Suprapubic skin (tissue), 4 donors: ENCODE data around the gene RUNX2. TPM values are rescaled to one million over a fixed set of nuclear protein-coding genes. Genes with fewer than 3 reads are reported as not detected.

Source experiments
- DNase-seq, 2 donors: peaks; one replicate each; pipeline ENCODE4 v3.0.0-alpha.2; 2019; ENCODE audit warnings: low spot score in 2 of 2
- H3K27ac ChIP-seq: fragments of 200-600 bp; sonication (generic); one replicate; pipeline ENCODE4 v1.5.1; 2019
- H3K27me3 ChIP-seq: fragments of 200-600 bp; sonication (generic); one replicate; pipeline ENCODE4 v1.5.1; 2019
- H3K36me3 ChIP-seq: fragments of 200-600 bp; sonication (generic); one replicate; pipeline ENCODE4 v1.5.1; 2019
- H3K4me1 ChIP-seq: fragments of 200-600 bp; sonication (generic); one replicate; pipeline ENCODE4 v1.5.1; 2019
- H3K4me3 ChIP-seq: fragments of 200-600 bp; sonication (generic); one replicate; pipeline ENCODE4 v1.5.1; 2019; ENCODE audit warnings: mild to moderate bottlenecking
- H3K9me3 ChIP-seq: fragments of 200-600 bp; sonication (generic); one replicate; pipeline ENCODE4 v1.5.1; 2019
- EP300 ChIP-seq: sonication (generic); formaldehyde crosslinking; IDR thresholded peaks from one replicate; pipeline ENCODE4 v1.6.1; 2017; ENCODE audit warnings: antibody characterized with exemption
- POLR2A ChIP-seq, 2 donors: fragments of 450-650 bp; IDR thresholded peaks; one replicate each; pipeline ENCODE4 v1.6.1; 2017; ENCODE audit warnings: antibody characterized with exemption in 2 of 2, mild to moderate bottlenecking in 2 of 2, moderate library complexity in 2 of 2
- POLR2AphosphoS5 ChIP-seq, 3 donors: sonication (generic); formaldehyde crosslinking; IDR thresholded peaks; one replicate each; pipeline ENCODE4 v1.6.1; 2017; ENCODE audit warnings: antibody characterized with exemption in 3 of 3
- WGBS: methylation state at CpG from one replicate; pipeline ENCODE4 v1.1.5; 2018; 5-methylcytosine and 5-hydroxymethylcytosine counted together
- total RNA-seq, 4 donors: library from RNA; depleted of rRNA; stranded (reverse); fragments of >200 nt; gene quantifications; one replicate each; pipeline ENCODE4 v1.1.0, GENCODE V29; 2016
- TF ChIP-seq, protein P1 (sequence below), 2 donors: fragments of 200-600 bp in 1 of 2; fragments of 450-650 bp in 1 of 2; sonication (generic) in 1 of 2; IDR thresholded peaks; one replicate each; pipeline ENCODE4 v1.5.1; 2016 to 2019; ENCODE audit warnings: antibody characterized with exemption in 2 of 2, mild to moderate bottlenecking in 1 of 2, moderate library complexity in 1 of 2

The RUNX2 gene
- total RNA-seq, 4 donors from 2014 or later: 2.6 to 5.9 (median 3.1) TPM

DNA sequence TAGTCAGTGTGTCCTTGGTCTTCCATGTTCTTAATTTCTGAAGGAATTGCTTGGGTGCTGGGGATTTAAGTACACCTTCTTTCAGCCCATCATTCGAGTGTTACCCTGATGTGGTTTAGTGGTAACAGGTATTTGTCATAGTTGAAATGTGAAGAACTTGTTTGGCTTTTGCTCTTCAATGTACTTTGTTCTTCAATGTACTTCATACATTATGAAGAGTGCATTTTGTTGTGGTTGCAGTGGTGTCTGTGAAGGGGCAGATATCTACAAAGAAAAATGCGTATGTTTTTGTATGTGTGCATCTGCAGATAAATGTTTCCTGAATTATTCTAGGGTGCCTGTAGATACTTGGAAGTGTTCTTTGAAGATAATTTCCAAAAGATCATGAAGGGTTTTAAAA lies 160.8 kb downstream of the RUNX2 start:
- no peaks in the 10 kb centered on the region for H3K9me3 ChIP-seq
- WGBS: 91% methylated on average over 2 of the region's 2 CpGs
- no peaks in the 10 kb centered on the region for H3K27me3 ChIP-seq
- H3K4me1 ChIP-seq: no peaks in the 10 kb centered on the region
- no peak overlapping the region for H3K4me3 ChIP-seq
- H3K27ac ChIP-seq: no peak overlapping the region
- H3K36me3 ChIP-seq: no peaks in the 10 kb centered on the region
- no peak for DNase-seq
- TF ChIP-seq EP300: no peak
- TF ChIP-seq POLR2AphosphoS5 (IDR thresholded peaks at IDR 0.05): no peak
- TF ChIP-seq, protein P1, sequence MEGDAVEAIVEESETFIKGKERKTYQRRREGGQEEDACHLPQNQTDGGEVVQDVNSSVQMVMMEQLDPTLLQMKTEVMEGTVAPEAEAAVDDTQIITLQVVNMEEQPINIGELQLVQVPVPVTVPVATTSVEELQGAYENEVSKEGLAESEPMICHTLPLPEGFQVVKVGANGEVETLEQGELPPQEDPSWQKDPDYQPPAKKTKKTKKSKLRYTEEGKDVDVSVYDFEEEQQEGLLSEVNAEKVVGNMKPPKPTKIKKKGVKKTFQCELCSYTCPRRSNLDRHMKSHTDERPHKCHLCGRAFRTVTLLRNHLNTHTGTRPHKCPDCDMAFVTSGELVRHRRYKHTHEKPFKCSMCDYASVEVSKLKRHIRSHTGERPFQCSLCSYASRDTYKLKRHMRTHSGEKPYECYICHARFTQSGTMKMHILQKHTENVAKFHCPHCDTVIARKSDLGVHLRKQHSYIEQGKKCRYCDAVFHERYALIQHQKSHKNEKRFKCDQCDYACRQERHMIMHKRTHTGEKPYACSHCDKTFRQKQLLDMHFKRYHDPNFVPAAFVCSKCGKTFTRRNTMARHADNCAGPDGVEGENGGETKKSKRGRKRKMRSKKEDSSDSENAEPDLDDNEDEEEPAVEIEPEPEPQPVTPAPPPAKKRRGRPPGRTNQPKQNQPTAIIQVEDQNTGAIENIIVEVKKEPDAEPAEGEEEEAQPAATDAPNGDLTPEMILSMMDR (IDR thresholded peaks at IDR 0.05): no peak
- no peak for TF ChIP-seq POLR2A (IDR thresholded peaks at IDR 0.05)

DNA sequence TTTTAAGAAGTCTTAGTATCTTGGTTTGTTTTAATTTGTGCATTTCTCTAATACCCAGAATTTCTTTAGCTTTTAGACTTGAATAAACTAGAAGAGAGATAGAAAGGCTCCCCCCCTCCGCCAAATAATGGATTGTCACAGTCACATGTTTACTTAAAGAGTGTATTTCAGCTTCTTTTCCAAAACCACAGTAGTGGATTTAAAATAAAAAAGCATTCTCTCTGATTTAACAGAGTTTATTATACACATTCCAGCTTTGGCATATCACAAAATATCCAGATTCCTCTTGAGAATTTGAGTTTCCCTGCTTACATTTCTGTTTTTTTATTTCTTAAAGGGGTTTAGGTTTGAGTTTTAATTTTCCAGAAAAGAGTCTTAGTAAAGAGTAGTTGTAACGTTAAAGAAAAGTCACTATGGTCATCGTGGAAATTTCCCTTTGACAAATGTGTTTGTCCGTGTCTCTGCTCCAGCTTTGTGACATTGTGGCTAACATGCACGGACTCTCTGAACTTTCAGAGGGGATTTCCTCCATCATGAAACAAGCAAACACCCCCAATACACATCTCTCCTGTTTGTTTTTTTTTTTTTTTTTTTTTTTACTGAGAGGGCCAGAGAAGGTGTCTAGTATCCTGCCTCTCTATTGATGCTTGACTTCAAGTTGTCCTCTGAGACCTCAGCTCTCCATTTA lies 163.1 kb downstream of the RUNX2 start:
- 86% methylated on average over 5 of the region's 5 CpGs for WGBS
- Histone ChIP-seq H3K4me1 (no peaks in the 10 kb centered on the region), H3K36me3 (no peaks in the 10 kb centered on the region)

DNA sequence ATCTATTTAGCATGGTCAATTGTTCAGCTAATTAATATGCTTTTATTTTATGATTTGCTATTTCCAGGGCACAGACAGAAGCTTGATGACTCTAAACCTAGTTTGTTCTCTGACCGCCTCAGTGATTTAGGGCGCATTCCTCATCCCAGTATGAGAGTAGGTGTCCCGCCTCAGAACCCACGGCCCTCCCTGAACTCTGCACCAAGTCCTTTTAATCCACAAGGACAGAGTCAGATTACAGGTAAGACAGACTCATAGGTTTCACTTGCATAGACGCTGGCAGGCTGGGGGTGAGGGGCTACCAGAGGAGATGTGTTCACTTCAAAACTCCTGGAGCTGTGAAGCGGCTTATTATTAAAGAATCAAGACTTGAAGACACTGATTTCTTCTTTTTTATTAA lies 163.7 kb downstream of the RUNX2 start:
- H3K4me3 ChIP-seq: no peak overlapping the region
- TF ChIP-seq EP300 (no peak), POLR2A (IDR thresholded peaks at IDR 0.05) (no peak), POLR2AphosphoS5 (IDR thresholded peaks at IDR 0.05) (no peak)
- TF ChIP-seq, protein P1 (IDR thresholded peaks at IDR 0.05): no peak
- no peaks in the 10 kb centered on the region for H3K9me3 ChIP-seq
- H3K27me3 ChIP-seq: no peaks in the 10 kb centered on the region
- no peaks in the 10 kb centered on the region for H3K4me1 ChIP-seq
- WGBS: 94% methylated on average over 6 of the region's 6 CpGs
- H3K27ac ChIP-seq: no peak overlapping the region
- DNase-seq: no peak
- no peaks in the 10 kb centered on the region for H3K36me3 ChIP-seq

More for the DNA sequence above, 163.1 kb downstream of the RUNX2 start:
- no peak overlapping the region for H3K27ac ChIP-seq
- H3K4me3 ChIP-seq: no peak overlapping the region
- no peaks in the 10 kb centered on the region for H3K27me3 ChIP-seq
- TF ChIP-seq EP300 (no peak), POLR2A (IDR thresholded peaks at IDR 0.05) (no peak), POLR2AphosphoS5 (IDR thresholded peaks at IDR 0.05) (no peak)
- TF ChIP-seq, protein P1 (IDR thresholded peaks at IDR 0.05): no peak
- DNase-seq: no peak
- no peaks in the 10 kb centered on the region for H3K9me3 ChIP-seq

DNA sequence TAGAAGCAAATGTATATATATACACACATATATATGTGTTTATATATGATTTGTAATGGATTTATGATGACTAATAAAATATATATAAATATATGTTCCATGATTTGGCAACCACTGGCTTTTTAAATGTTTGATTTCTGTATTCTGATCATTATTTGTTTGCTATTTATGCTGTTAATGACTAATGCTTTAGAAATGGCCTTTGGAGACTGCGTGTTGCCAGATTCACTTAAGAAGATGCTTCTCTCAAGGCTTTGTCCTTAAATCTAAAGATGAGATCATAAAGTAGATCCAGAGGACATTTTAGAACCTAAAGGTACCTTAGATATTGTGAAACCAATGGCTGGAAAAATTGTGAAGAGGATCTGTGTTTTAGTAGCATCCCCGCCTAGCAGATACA lies 165.6 kb downstream of the RUNX2 start:
- TF ChIP-seq POLR2AphosphoS5 (IDR thresholded peaks at IDR 0.05): no peak
- no peak for TF ChIP-seq POLR2A (IDR thresholded peaks at IDR 0.05)
- TF ChIP-seq, protein P1 (IDR thresholded peaks at IDR 0.05): no peak
- TF ChIP-seq EP300: no peak
- H3K36me3 ChIP-seq: no peaks in the 10 kb centered on the region
- H3K27me3 ChIP-seq: no peaks in the 10 kb centered on the region
- no peak overlapping the region for H3K27ac ChIP-seq
- no peaks in the 10 kb centered on the region for H3K9me3 ChIP-seq
- no peak overlapping the region for H3K4me3 ChIP-seq
- H3K4me1 ChIP-seq: no peaks in the 10 kb centered on the region
- WGBS: 94% methylated on average over 2 of the region's 2 CpGs
- no peak for DNase-seq

DNA sequence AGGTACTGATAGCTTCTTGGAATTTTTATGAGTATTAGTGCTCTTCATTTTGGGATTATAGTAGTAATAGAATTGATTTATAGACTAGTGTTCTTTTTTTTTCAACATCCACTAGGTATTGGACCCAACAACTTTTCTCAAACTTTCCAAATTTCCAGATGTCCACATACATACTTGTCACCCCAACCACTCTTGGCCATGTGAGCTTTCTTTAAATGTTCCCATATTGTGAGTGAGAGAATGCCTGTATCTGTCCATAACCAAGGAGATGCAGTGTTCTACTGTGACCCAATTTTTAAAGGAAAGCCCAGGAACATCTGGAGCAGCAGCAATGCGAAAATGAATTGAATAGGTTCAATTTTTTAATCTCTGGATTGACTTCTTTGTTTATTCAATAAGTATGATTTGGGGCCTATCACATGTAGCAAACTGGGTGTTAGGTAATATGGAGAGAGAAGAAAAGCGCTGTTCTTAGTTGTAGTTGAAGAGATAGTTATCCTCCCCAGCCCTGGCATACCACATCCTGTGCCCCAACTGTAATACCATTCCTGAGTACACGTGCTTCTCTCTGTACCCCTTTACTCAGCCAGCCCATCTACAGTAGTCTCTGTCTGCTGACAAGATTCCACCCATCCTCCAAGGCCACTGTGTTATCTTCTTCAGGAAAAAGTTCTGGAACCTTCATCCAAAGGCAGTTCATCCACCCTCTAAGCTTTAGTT lies 166.4 kb downstream of the RUNX2 start:
- no peaks in the 10 kb centered on the region for H3K4me1 ChIP-seq
- TF ChIP-seq POLR2A (IDR thresholded peaks at IDR 0.05) (no peak), EP300 (no peak), POLR2AphosphoS5 (IDR thresholded peaks at IDR 0.05) (no peak)
- TF ChIP-seq, protein P1 (IDR thresholded peaks at IDR 0.05): no peak
- H3K36me3 ChIP-seq: no peaks in the 10 kb centered on the region
- no peak overlapping the region for H3K4me3 ChIP-seq
- no peaks in the 10 kb centered on the region for H3K9me3 ChIP-seq
- H3K27me3 ChIP-seq: no peaks in the 10 kb centered on the region
- H3K27ac ChIP-seq: no peak overlapping the region
- 90% methylated on average over 3 of the region's 3 CpGs for WGBS
- DNase-seq: no peak
